HG02938 (cell line): Measurements from ENCODE around the gene CD47.

Source experiments
- ATAC-seq: cut with Tn5 transposase; IDR thresholded peaks from one replicate; pipeline ENCODE4 v1.9.1; 2021; ENCODE audit warnings: mild to moderate bottlenecking, moderate library complexity; ENCODE audit not compliant: unreplicated experiment

Gene CD47

GRCh38 chr3:108093021-108093420 is 2.2 kb upstream of the CD47 start:
- ATAC-seq: no peak

- no peak for ATAC-seq
Measured at GRCh38 chr3:108092501-108092900, 1.7 kb upstream of the CD47 start.

DNA sequence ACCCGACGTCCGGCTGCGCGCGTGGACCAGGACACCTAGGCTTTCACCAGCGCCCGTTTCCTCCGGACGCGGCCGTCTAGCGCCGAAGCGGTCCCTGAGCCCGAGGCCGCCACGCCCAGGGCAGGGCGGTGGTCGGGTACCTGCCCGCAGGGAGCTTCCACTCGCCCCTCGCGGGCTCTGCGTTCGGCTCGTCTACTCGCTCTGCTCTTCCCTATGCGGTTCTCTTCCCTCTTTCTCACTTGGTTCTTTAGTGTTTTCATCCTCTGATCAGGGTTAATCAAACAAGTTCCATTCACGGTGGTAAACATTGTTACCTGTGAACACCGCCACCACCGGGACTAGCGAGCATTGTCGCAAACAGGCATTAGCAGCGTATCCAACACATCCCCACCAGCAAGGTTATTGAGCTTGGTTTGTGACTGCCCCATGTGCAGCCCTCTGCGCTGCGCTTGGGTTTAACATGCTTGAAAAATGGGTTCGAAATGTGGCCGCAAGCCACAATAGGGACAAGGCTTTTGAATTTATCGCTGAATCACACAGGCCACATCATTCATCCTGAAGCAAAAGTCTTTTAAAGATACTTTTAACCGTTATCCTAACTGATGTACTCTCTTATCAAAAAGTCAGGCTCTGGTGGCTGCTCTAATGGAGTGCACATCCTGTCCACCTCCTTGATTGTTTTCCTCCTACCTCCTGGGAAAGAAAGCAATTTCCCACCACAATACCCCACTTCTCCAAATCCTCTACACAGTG is 843 bp upstream of the CD47 start:
- ATAC-seq: no peak

DNA sequence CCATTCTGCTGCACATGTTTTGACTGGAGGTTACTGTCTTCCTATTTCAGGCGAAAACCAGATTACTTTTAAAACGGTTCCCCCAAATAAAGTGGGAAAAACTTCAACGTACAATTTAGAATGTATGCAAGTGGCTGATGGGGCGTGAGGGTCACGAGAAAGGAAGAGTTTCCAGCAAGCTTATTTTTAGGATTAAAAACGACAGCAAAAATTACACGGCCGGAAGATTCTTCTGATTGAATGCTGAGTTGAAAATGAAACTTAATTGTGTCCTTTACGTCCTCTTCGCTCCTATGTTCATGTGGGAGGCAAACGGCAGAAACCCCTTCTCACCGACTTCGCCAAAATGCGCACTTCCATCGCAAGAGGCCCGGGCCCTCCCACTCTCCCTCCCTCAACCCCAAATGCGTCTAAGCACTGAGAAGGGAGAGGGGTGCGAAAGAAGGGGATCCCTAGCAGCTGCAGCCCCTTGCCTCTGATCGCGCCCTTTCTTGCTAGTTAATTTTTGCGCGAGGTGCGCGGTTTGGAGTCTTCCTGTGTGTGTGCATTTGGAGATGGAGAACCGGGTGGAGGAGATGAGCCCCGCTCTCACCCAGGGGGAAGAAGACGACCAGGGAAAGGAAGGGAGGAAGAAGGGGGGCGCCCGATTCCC is 656 bp downstream of the CD47 start:
- ATAC-seq: peak; percentile 14

DNA sequence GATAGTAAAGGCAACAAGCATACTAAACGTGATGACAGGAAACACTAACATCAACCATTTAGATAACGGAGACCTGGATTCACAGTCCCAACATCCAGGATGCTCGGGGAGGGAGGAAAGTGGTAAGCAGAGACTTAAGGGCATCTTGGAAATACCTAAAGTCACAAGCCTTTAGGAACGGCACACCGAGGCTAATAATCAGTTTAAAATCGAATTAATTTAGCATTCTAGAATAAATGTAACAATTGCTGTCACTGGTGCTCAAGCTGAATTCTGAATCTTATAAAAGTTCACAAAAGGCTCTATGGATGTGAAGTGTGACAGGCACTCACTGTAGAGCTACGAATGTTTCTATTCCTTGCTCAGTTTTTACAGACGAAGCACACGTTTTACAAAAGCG is 1.3 kb downstream of the CD47 start:
- ATAC-seq: no peak

DNA sequence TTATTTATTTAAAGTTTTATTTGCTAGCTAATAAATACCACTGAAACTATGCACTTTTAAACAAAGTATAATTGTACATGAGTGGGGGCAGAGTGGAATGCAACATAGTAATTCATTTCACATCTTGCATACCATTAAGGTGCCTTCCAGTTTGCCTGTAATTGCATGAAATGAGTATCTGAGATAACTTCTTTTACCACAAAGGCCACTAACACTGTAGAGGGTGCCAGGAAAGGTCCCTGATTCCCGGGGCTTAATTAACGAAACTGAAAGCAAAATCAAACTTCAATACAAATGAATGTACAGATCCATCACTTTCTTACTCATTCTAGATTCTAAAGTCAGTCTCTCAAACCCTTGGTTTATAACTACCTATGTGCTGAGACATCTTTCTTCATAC is 2.1 kb downstream of the CD47 start:
- peak; percentile 36 for ATAC-seq

- no peak for ATAC-seq
Measured at GRCh38 chr3:108088146-108088545, 2.7 kb downstream of the CD47 start.

DNA sequence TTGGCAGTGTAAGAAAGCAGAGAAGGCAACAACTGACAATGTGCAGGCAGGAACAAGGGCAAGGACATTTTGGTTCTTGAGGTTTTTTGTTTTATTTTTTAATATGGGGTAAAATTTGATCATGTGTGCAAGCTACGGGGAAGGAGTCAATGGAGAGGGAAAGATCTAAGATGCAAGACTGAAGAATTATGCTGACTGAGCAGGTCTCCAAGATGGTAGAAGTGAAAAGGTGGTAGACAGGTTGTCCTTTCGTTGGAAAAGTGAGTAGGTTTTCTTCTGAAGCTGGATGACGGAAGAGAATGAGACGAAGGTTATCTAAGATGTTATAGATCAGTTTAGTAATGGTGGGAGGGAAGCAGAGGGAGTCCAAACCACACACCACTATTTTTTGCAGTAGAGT is 4.2 kb downstream of the CD47 start:
- no peak for ATAC-seq

DNA sequence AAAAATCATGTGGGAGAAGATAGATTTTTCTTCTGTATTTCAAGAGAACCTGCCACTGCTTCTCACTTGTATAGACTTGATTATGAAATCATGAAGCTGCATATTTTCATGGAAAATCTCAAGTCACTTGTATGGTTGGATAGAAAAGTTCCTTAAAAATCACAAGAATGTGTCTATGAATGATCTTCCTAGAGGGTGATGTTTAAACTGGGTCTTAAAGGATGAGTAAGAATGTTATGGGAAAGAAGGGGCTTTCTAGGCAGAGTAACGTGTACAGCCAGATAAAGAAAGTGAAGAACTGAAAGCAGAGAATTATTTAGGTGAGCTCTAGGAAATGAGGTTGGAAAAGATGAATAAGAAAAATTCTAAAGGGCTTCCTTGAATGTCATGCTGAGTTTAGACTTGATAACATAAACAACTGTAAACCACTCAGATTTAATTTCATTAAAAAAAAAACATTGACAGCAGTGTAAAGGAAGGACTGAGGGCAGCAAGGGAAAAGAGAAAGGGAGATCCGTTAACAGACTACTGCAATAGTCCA is 5.0 kb downstream of the CD47 start:
- no peak for ATAC-seq

- ATAC-seq: no peak
Measured at GRCh38 chr3:108085370-108085769, 5.5 kb downstream of the CD47 start.

- ATAC-seq: no peak
Measured at GRCh38 chr3:108079877-108080276, 11.0 kb downstream of the CD47 start.

GRCh38 chr3:108079043-108079442 is 11.8 kb downstream of the CD47 start:
- no peak for ATAC-seq

DNA sequence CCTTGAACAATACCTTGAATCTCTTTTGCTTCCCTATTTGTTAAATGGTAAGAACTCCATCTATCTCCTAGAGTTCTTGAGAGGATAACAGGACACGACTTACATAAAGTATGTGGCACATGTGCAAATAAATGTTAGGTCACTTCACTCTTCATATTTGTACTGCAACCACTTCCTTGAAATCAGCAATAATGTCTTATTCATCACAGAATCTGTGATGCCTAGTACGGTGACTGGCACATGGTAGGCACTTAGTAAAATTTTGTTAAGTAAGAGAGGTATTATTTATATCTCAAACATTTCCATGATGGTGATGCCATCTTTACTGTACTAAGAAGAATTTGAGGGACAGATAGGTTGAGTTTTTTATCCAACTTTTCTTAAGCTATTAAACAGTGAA is 14.3 kb downstream of the CD47 start:
- no peak for ATAC-seq

GRCh38 chr3:108073764-108074431 is 16.9 kb downstream of the CD47 start:
- no peak for ATAC-seq

GRCh38 chr3:108071368-108071767 is 19.5 kb downstream of the CD47 start:
- no peak for ATAC-seq

DNA sequence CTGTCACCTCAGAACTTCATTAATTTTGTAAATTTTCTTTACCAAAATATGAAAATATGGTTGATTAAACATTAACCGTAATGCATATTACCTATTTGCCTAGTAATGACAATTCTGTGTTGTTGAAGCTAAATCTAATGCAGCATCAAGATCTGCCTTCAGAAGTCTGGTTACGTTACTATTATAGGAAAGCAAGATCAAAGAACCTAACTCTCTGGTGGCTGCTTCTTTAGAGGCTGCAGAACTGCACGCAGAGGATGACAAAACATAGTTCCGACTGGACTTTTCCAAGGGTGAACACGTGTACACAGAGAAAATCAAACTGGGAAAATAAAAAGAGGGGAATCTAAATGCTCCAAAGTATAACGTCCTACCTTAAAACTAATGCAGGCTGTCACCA is 20.5 kb downstream of the CD47 start:
- no peak for ATAC-seq

DNA sequence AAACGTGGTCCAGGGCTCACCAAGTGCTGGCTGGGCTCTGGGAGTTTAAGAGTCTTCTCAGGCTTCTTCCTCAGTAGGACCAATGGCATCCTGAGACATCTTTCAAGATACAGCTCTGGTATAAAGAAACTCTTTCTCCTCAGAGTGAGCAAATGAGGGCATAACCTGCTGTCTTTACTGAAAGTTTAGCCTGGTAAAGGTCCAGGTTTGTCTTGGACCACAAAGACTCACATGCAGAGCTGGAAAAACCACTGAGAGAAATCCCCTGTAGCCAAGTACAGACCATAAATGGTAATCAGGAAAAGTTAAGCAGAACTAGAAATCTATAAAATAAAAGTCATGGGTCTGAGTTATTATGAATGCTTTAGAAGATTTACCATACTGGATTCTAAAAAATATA is 23.1 kb downstream of the CD47 start:
- ATAC-seq: no peak

DNA sequence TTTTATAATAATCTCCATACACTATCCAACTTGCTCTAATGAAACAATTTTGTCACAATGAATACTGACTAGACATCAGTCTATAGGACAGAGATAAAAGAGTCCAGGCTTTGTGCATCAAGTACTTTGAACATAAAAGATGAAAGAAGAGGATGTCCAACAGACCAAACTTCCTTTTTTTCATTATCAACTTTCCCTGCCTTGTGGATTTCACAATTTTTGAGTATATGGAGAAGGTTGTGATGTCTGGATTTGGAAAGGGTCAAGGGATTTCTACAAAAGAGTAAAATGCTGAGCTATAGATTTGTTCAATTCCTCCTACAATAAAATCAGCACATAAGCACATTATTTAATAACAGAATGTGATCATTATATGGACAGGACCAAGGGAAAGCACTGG is 25.7 kb downstream of the CD47 start:
- no peak for ATAC-seq

DNA sequence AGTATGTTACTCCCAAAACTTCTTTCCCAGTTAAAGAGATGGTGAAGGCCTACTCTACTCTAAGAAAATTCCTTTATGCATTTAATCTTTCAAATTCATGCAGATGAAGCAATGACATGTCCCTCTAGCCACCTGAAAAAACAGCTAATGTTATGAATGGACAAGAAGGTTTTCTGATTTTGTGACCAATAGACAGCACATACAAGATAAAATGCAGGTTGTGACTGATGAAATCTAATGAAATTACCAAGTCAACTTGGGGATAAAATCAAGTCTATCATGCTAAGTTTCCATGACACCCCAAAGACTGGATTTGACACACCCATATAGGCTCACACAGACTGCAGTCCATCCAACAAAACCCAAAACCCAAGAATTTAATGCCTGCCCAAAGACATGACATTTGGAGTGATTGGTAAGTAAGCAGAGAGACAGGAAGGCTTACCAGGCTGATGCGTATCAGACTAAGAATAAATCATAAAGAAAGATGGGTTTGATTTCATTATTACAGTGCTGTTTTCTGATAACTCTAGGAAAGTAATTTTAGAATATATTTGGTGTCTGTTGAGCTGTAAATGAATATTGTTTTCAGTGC is 26.4 kb downstream of the CD47 start:
- no peak for ATAC-seq

GRCh38 chr3:108062051-108062450 is 28.8 kb downstream of the CD47 start:
- no peak for ATAC-seq

- no peak for ATAC-seq
Measured at GRCh38 chr3:108060331-108060730, 30.5 kb downstream of the CD47 start.

DNA sequence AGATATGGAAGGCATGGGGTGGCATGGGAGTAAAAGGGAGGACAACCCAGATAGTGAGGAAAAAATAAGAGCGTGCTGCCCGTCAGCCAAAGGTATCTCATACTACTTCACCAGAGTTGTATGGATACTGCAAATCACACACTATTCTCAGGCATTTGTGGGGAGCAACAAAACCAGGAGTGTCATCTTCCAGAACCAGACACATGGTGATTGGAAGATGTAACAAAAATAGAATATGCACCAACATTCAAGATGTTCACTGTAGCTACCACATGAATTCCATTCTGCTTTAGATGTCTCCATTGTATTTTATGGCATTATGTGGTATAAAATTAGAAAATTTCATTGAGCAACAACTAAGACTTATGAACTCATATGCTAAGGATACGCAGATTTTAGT is 34.9 kb downstream of the CD47 start:
- no peak for ATAC-seq
